ENCODE results near the gene TRANK1. TPM values are rescaled to one million over a fixed set of nuclear protein-coding genes. Genes with fewer than 3 reads are reported as not detected.
A peak's percentile ranks its signal among the peaks of the same experiment; 100 is the strongest.

TRANK1 gene
- total RNA-seq, 1 experiment from 2014 or later: 10.5 TPM

- no peak for TF ChIP-seq CDX4 (CRISPR knock-in tag; IDR thresholded peaks at IDR 0.05; ENCODE audit: borderline replicate concordance)
Measured at GRCh38 chr3:36926292-36926897, 18.5 kb downstream of the TRANK1 start (continued).

GRCh38 chr3:36924744-36925521, 19.9 kb downstream of the TRANK1 start:
- H3K9me3 Mint-ChIP-seq: peaks cover 22% of the 10 kb centered on the region
- peaks cover 15% of the 10 kb centered on the region for H3K4me1 Mint-ChIP-seq
- peak overlapping the region; percentile 45 for H3K4me3 Mint-ChIP-seq
- ChIA-PET CTCF (interaction anchor here (0.9 to 3.7 kb wide), 3 partner anchors 20 to 56 kb away, joined by 3 to 17 read pairs (median 17); no protein-coding TSS in a partner anchor), POLR2A (interaction anchor here (0.6 kb wide), 1 partner anchor 21 kb away, joined by 3 read pairs; no protein-coding TSS in a partner anchor)
- no peak for ATAC-seq
- no peak overlapping the region; the same call in 1 of the 2 replicates for H3K27ac Mint-ChIP-seq
- peaks cover 14% of the 10 kb centered on the region for H3K36me3 Mint-ChIP-seq
- no peaks in the 10 kb centered on the region for H3K27me3 Mint-ChIP-seq (ENCODE audit: low read depth)
- DNase-seq (ENCODE audit: low spot score): no peak
- TF ChIP-seq ZNF396 (CRISPR knock-in tag; IDR thresholded peaks at IDR 0.05; ENCODE audit: borderline replicate concordance): no peak
- TF ChIP-seq E2F5 (CRISPR knock-in tag; IDR thresholded peaks at IDR 0.05): no peak

- POLR2A ChIA-PET: no interaction called here
- CTCF ChIA-PET: interaction anchor here (0.8 to 3.7 kb wide), 6 partner anchors 10 to 55 kb away, joined by 3 to 17 read pairs (median 4); no protein-coding TSS in a partner anchor
- Mint-ChIP-seq H3K4me3 (no peak overlapping the region; the same call in 1 of the 2 replicates), H3K27me3 (ENCODE audit: low read depth) (no peaks in the 10 kb centered on the region), H3K27ac (no peak overlapping the region), H3K36me3 (peaks cover 14% of the 10 kb centered on the region), H3K9me3 (peaks cover 22% of the 10 kb centered on the region), H3K4me1 (peaks cover 15% of the 10 kb centered on the region)
- no peak for ATAC-seq
- DNase-seq (ENCODE audit: low spot score): no peak
- TF ChIP-seq PREB (CRISPR knock-in tag; IDR thresholded peaks at IDR 0.05; ENCODE audit: borderline replicate concordance) (no peak), GRHL2 (CRISPR knock-in tag; IDR thresholded peaks at IDR 0.05; ENCODE audit: insufficient replicate concordance, severe bottlenecking) (no peak), ZNF219 (CRISPR knock-in tag; IDR thresholded peaks at IDR 0.05; ENCODE audit: borderline replicate concordance) (no peak), NFYB (CRISPR knock-in tag; conservative IDR thresholded peaks at IDR 0.05; ENCODE audit: low read depth) (no peak), ZBTB21 (CRISPR knock-in tag; IDR thresholded peaks at IDR 0.05; ENCODE audit: borderline replicate concordance) (no peak), AR (CRISPR knock-in tag; IDR thresholded peaks at IDR 0.05) (no peak), STAT6 (CRISPR knock-in tag; conservative IDR thresholded peaks at IDR 0.05; ENCODE audit: low read depth) (no peak), ATF2 (CRISPR knock-in tag; IDR thresholded peaks at IDR 0.05; ENCODE audit: borderline replicate concordance, low read depth) (no peak), ARID4B (CRISPR knock-in tag; IDR thresholded peaks at IDR 0.05; ENCODE audit: borderline replicate concordance) (no peak), OVOL2 (CRISPR knock-in tag; IDR thresholded peaks at IDR 0.05; ENCODE audit: borderline replicate concordance) (no peak)
Measured at GRCh38 chr3:36923981-36924743, 20.7 kb downstream of the TRANK1 start.

Data from WTC11 (cell line).